Measurements from ENCODE around the gene TEN1.

The TEN1 gene

DNA sequence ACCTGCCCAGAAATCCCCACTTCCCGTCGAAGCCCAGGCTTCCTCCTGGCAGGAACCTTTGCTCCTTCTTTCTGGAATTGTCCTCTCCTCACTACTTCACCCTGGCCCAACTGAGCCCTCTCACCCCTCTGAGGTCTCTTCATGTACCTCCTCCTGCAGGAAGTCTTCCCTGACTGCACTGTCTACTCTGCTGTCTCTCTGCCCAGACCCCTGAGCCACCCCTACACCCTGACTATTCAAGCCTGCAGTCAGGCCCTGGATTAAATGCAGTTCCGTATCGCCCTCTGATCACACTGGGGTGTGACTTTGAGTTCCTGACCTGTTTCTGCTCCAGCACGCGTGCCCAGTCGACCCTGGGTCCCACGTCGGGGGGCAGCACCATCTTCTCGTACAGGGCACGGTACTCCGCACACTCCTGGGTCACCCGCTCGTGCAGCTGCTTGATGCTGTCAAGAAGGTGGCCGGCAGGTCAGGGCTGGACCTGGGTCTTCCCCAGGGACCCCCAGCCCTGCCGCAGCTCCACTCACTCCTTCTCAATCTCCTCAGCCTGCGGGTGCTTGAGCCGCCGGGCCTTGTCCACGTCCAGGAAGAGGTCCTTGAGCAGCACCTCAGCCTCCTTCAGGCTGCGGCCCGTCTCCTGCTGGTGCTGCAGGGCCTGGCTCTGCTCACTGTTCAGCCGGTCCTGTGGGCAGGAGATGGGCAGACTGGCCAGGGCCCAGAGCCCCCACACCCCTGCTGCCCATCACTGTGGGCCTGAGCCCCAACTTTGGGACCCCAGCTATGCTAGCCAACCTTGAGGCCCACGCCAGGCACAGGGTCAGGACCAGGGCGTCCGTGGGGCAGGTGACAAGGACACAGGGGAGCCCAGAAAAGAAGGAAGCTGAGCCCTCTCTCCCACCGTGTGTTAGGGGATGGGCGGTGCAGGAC lies 44.2 kb downstream of the TEN1 start:
- Histone ChIP-seq H3K27me3 (ENCODE audit: low read length) (no peaks in the 10 kb centered on the region), H3K4me3 (ENCODE audit: insufficient read depth, low read length, poor library complexity, severe bottlenecking) (no peak overlapping the region), H2AFZ (ENCODE audit: low read depth, low read length, severe bottlenecking) (no peak overlapping the region), H3K4me2 (ENCODE audit: low read depth, low read length, poor library complexity, severe bottlenecking) (no peak overlapping the region), H3K36me3 (ENCODE audit: low read length) (no peaks in the 10 kb centered on the region), H4K20me1 (ENCODE audit: low read depth, low read length) (no peaks in the 10 kb centered on the region), H3K79me2 (ENCODE audit: insufficient read depth, low read length) (no peaks in the 10 kb centered on the region), H3K9me2 (replicated peaks; ENCODE audit: insufficient read depth, low read length) (no peaks in the 10 kb centered on the region), H3K9ac (ENCODE audit: low read length) (no peak overlapping the region), H3K27ac (ENCODE audit: low read depth, low read length) (no peak overlapping the region), H3F3A (ENCODE audit: insufficient read depth) (0 out of 2 replicates have a peak, but pooled peaks cover 4% of the 10 kb centered on the region), H3K9me3 (ENCODE audit: insufficient read depth, low read length) (no peaks in the 10 kb centered on the region)
- TF ChIP-seq EZH2phosphoT487 (conservative IDR thresholded peaks at IDR 0.05; ENCODE audit: low read length) = no peak
- TF ChIP-seq, protein P1, sequence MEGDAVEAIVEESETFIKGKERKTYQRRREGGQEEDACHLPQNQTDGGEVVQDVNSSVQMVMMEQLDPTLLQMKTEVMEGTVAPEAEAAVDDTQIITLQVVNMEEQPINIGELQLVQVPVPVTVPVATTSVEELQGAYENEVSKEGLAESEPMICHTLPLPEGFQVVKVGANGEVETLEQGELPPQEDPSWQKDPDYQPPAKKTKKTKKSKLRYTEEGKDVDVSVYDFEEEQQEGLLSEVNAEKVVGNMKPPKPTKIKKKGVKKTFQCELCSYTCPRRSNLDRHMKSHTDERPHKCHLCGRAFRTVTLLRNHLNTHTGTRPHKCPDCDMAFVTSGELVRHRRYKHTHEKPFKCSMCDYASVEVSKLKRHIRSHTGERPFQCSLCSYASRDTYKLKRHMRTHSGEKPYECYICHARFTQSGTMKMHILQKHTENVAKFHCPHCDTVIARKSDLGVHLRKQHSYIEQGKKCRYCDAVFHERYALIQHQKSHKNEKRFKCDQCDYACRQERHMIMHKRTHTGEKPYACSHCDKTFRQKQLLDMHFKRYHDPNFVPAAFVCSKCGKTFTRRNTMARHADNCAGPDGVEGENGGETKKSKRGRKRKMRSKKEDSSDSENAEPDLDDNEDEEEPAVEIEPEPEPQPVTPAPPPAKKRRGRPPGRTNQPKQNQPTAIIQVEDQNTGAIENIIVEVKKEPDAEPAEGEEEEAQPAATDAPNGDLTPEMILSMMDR (IDR thresholded peaks at IDR 0.05; ENCODE audit: insufficient read depth, low read length, poor library complexity, severe bottlenecking) = no peak

DNA sequence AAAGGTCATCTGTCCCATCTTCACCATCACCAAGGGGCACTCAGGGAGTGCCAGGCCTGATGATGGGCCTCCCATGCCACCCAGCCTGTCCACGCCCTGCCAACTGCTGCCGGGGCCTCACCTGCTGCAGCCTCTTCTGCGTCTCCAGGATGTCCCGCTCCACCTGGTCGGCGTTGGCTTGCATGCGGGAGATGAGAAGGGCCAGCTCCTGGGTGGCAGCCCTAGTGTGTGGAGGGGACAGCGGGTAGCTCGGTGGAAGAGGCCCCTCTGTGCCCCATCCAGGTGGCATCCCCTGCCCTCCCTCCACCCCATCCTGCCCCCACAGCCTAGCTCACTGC lies 44.8 kb downstream of the TEN1 start:
- no peak overlapping the region for H3K9ac ChIP-seq (ENCODE audit: low read length)
- no peak overlapping the region for H3K4me3 ChIP-seq (ENCODE audit: insufficient read depth, low read length, poor library complexity, severe bottlenecking)
- no peak overlapping the region for H3K4me2 ChIP-seq (ENCODE audit: low read depth, low read length, poor library complexity, severe bottlenecking)
- no peaks in the 10 kb centered on the region for H3K27me3 ChIP-seq (ENCODE audit: low read length)
- no peak overlapping the region for H3K27ac ChIP-seq (ENCODE audit: low read depth, low read length)
- no peaks in the 10 kb centered on the region for H3K36me3 ChIP-seq (ENCODE audit: low read length)
- no peaks in the 10 kb centered on the region for H3K9me2 ChIP-seq (replicated peaks; ENCODE audit: insufficient read depth, low read length)
- H3K9me3 ChIP-seq (ENCODE audit: insufficient read depth, low read length) = no peaks in the 10 kb centered on the region
- no peaks in the 10 kb centered on the region for H3K79me2 ChIP-seq (ENCODE audit: insufficient read depth, low read length)
- H4K20me1 ChIP-seq (ENCODE audit: low read depth, low read length) = no peaks in the 10 kb centered on the region
- no peak overlapping the region for H2AFZ ChIP-seq (ENCODE audit: low read depth, low read length, severe bottlenecking)
- H3F3A ChIP-seq (ENCODE audit: insufficient read depth) = 0 out of 2 replicates have a peak, but pooled peaks cover 4% of the 10 kb centered on the region
- TF ChIP-seq, protein P1 (IDR thresholded peaks at IDR 0.05; ENCODE audit: insufficient read depth, low read length, poor library complexity, severe bottlenecking) = no peak
- TF ChIP-seq EZH2phosphoT487 (conservative IDR thresholded peaks at IDR 0.05; ENCODE audit: low read length) = no peak

DNA sequence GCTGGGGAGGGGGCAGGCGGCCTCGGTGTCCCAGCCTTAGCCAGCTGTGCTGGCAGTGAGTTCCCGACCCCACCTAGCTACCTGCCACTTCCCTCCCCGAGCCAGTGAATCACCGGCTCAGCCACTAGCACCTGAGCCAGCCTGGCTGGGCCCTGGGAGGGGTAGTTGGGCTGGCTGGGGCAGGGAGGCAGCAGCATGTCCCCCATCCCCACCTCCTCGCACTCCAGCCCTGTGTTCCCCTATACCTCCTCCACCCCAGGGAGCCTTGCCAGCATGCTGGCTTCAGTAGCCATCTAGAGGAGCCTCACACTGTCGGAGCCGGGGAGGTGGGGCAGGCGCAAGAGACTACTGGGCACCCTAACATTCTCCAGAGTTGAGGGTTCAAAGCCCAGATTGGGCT lies 45.3 kb downstream of the TEN1 start:
- Histone ChIP-seq H2AFZ (ENCODE audit: low read depth, low read length, severe bottlenecking) (no peak overlapping the region), H3K9ac (ENCODE audit: low read length) (no peak overlapping the region), H3K27ac (ENCODE audit: low read depth, low read length) (no peak overlapping the region), H3F3A (ENCODE audit: insufficient read depth) (0 out of 2 replicates have a peak, but pooled peaks cover 4% of the 10 kb centered on the region), H3K4me3 (ENCODE audit: insufficient read depth, low read length, poor library complexity, severe bottlenecking) (no peak overlapping the region), H4K20me1 (ENCODE audit: low read depth, low read length) (no peaks in the 10 kb centered on the region), H3K4me2 (ENCODE audit: low read depth, low read length, poor library complexity, severe bottlenecking) (no peak overlapping the region), H3K36me3 (ENCODE audit: low read length) (no peaks in the 10 kb centered on the region), H3K9me2 (replicated peaks; ENCODE audit: insufficient read depth, low read length) (no peaks in the 10 kb centered on the region), H3K27me3 (ENCODE audit: low read length) (no peaks in the 10 kb centered on the region), H3K79me2 (ENCODE audit: insufficient read depth, low read length) (no peaks in the 10 kb centered on the region), H3K9me3 (ENCODE audit: insufficient read depth, low read length) (no peaks in the 10 kb centered on the region)
- no peak for TF ChIP-seq EZH2phosphoT487 (conservative IDR thresholded peaks at IDR 0.05; ENCODE audit: low read length)
- TF ChIP-seq, protein P1 (IDR thresholded peaks at IDR 0.05; ENCODE audit: insufficient read depth, low read length, poor library complexity, severe bottlenecking) = no peak

Measured in SU-DHL-6 (cell line).